Measurements from ENCODE around the gene PRSS57.
"Not testable (repeated sequence)": the region's sequence is repeated elsewhere in the genome, so short reads cannot be mapped to it uniquely, and the experiment has no call there.

The PRSS57 gene

GRCh38 chr19:723247-723646 is 28.0 kb upstream of the PRSS57 start:
- DNase-seq (ENCODE audit: low read depth): no peak

GRCh38 chr19:722553-723101 is 27.4 kb upstream of the PRSS57 start:
- DNase-seq (ENCODE audit: low read depth): no peak

- DNase-seq (ENCODE audit: low read depth): no peak
Observed at GRCh38 chr19:720345-721160, 25.3 kb upstream of the PRSS57 start.

- DNase-seq (ENCODE audit: low read depth): no peak
Observed at GRCh38 chr19:719636-720344, 24.5 kb upstream of the PRSS57 start.

GRCh38 chr19:718991-719512 is 23.8 kb upstream of the PRSS57 start:
- no peak for DNase-seq (ENCODE audit: low read depth)

GRCh38 chr19:718251-718951 is 23.1 kb upstream of the PRSS57 start:
- no peak for DNase-seq (ENCODE audit: low read depth)

- DNase-seq (ENCODE audit: low read depth): no peak
Observed at GRCh38 chr19:715347-715746, 20.1 kb upstream of the PRSS57 start.

- no peak for DNase-seq (ENCODE audit: low read depth)
Observed at GRCh38 chr19:711254-711653, 16.0 kb upstream of the PRSS57 start.

- no peak for DNase-seq (ENCODE audit: low read depth)
Observed at GRCh38 chr19:710767-711166, 15.5 kb upstream of the PRSS57 start.

- no peak for DNase-seq (ENCODE audit: low read depth)
Observed at GRCh38 chr19:709965-710571, 14.8 kb upstream of the PRSS57 start.

GRCh38 chr19:709196-709964 is 14.1 kb upstream of the PRSS57 start:
- DNase-seq (ENCODE audit: low read depth): no peak

- DNase-seq (ENCODE audit: low read depth): no peak
Observed at GRCh38 chr19:708154-709143, 13.2 kb upstream of the PRSS57 start, which contains the start of gene PALM. TSS of gene PALM (plus strand) at chr19:708935. CDS start at chr19:709147, 212 bp downstream.

- DNase-seq (ENCODE audit: low read depth): no peak
Observed at GRCh38 chr19:704447-704741, 9.1 kb upstream of the PRSS57 start.

GRCh38 chr19:703651-704446 is 8.6 kb upstream of the PRSS57 start:
- DNase-seq (ENCODE audit: low read depth): peak; percentile 47

- DNase-seq (ENCODE audit: low read depth): no peak
Observed at GRCh38 chr19:703329-703650, 8.0 kb upstream of the PRSS57 start.

GRCh38 chr19:702847-703246 is 7.6 kb upstream of the PRSS57 start:
- DNase-seq (ENCODE audit: low read depth): not testable (repeated sequence)

- DNase-seq (ENCODE audit: low read depth): not testable (repeated sequence)
Observed at GRCh38 chr19:699885-700284, 4.6 kb upstream of the PRSS57 start.

GRCh38 chr19:698529-698928 is 3.3 kb upstream of the PRSS57 start:
- DNase-seq (ENCODE audit: low read depth): not testable (repeated sequence)
